GM12878 (cell line): ENCODE results near the gene TMEM131L.

Source experiments
- EP300 ChIP-seq, 2 experiments: fragments of 150-350 bp in 1 of 2; IDR thresholded peaks; 2 replicates each; pipeline ENCODE4 v1.6.1; 2011 to 2012; ENCODE audit warnings: low read depth in 2 of 2, low read length in 2 of 2, borderline replicate concordance in 1 of 2, improper control_type of control experiment in 1 of 2, inconsistent platforms in 1 of 2; ENCODE audit not compliant: control insufficient read depth in 1 of 2
- TF ChIP-seq, protein P1 (sequence below): fragments of 450-650 bp; IDR thresholded peaks from 2 replicates; pipeline ENCODE4 v1.6.1; 2017; ENCODE audit warnings: mild to moderate bottlenecking

- TF ChIP-seq, protein P1, sequence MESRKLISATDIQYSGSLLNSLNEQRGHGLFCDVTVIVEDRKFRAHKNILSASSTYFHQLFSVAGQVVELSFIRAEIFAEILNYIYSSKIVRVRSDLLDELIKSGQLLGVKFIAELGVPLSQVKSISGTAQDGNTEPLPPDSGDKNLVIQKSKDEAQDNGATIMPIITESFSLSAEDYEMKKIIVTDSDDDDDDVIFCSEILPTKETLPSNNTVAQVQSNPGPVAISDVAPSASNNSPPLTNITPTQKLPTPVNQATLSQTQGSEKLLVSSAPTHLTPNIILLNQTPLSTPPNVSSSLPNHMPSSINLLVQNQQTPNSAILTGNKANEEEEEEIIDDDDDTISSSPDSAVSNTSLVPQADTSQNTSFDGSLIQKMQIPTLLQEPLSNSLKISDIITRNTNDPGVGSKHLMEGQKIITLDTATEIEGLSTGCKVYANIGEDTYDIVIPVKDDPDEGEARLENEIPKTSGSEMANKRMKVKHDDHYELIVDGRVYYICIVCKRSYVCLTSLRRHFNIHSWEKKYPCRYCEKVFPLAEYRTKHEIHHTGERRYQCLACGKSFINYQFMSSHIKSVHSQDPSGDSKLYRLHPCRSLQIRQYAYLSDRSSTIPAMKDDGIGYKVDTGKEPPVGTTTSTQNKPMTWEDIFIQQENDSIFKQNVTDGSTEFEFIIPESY: no peak
- TF ChIP-seq EP300 (IDR thresholded peaks at IDR 0.05; ENCODE audit: borderline replicate concordance in 1 of 2, control insufficient read depth in 1 of 2, low read depth in 2 of 2, low read length in 2 of 2): no peak
Measured at GRCh38 chr4:153655002-153655541, 188.9 kb downstream of the TMEM131L start.
